Fibroblast of mammary gland (primary cell): Measurements from ENCODE around the gene ERAL1.
"Not testable (repeated sequence)": the region's sequence is repeated elsewhere in the genome, so short reads cannot be mapped to it uniquely, and the experiment has no call there.

Experiments
- DNase-seq: peaks from one replicate; pipeline ENCODE4 v3.0.0-alpha.2; 2010; ENCODE audit warnings: low read depth
- H3K4me3 ChIP-seq: 2 replicates; pipeline ENCODE4 v1.5.1; 2011; ENCODE audit warnings: low read depth, mild to moderate bottlenecking, low read length, moderate library complexity; ENCODE audit not compliant: control insufficient read depth
- TF ChIP-seq, protein P1 (sequence below): conservative IDR thresholded peaks from 2 replicates; pipeline ENCODE4 v1.5.1; 2011; ENCODE audit warnings: low read depth, low read length, inconsistent platforms; ENCODE audit not compliant: control insufficient read depth, insufficient read depth

ERAL1 gene

DNA sequence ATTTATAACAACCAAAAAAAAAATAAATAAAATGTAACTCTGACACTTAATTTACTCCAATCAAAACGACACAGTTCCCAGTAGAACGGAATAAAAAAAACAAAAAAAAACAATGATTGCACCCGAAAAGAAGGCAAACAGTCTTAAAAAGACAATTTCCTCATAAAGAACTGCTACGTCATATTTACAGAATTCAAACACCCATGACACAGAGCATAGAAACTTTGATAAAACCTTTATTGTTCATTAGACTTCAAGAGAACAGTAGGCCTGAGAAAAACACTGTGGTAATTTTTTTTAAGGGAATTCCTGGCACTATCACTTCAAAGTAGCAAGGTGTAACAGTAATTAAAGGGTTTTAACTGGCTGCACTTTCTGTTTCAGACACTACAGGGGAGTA is 38.3 kb upstream of the ERAL1 start:
- TF ChIP-seq, protein P1, sequence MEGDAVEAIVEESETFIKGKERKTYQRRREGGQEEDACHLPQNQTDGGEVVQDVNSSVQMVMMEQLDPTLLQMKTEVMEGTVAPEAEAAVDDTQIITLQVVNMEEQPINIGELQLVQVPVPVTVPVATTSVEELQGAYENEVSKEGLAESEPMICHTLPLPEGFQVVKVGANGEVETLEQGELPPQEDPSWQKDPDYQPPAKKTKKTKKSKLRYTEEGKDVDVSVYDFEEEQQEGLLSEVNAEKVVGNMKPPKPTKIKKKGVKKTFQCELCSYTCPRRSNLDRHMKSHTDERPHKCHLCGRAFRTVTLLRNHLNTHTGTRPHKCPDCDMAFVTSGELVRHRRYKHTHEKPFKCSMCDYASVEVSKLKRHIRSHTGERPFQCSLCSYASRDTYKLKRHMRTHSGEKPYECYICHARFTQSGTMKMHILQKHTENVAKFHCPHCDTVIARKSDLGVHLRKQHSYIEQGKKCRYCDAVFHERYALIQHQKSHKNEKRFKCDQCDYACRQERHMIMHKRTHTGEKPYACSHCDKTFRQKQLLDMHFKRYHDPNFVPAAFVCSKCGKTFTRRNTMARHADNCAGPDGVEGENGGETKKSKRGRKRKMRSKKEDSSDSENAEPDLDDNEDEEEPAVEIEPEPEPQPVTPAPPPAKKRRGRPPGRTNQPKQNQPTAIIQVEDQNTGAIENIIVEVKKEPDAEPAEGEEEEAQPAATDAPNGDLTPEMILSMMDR: no peak
- DNase-seq: no peak
- H3K4me3 ChIP-seq: no peak overlapping the region

DNA sequence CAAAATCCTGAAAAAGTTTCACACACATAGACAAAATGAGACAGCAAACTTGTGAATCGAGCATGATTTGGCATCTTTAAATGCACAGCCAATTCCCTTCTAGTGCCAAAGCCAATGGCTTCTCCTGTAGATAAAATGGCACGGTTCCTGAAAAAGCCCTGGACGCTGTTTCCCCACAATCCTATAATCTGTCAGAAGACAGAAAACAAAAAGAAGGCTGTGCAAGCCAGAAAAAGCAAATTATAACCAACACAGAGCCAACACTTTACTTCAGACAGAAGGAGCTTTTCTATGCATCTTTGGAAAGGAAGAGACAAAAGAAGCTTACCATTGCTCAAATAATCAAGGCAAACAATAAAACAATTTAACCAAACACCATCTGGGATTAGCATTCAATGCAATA is 36.0 kb upstream of the ERAL1 start:
- no peak for DNase-seq
- no peak overlapping the region for H3K4me3 ChIP-seq
- TF ChIP-seq, protein P1: no peak

GRCh38 chr17:28819582-28819981 is 35.2 kb upstream of the ERAL1 start:
- no peak for DNase-seq
- TF ChIP-seq, protein P1: no peak
- no peak overlapping the region for H3K4me3 ChIP-seq

DNA sequence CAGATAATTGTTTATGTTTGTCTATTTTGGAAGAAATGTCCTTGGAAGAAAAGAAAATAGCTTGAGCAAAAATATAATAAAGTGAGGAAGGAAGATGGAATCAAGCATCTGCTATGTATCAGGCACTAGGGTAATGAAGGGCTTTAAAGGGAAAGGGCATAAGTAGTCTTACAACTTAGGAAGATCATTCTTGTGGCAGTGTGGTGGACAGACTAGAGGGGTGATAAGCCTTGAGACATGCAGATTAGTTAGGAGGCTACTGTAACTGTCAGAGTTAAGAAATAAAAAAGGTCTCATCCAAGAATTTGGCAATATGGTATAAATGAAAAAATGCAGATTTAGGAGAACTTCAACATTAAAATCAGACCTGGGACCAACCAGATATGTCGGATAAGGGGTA is 27.1 kb upstream of the ERAL1 start:
- TF ChIP-seq, protein P1: no peak
- no peak for DNase-seq
- H3K4me3 ChIP-seq: no peak overlapping the region

DNA sequence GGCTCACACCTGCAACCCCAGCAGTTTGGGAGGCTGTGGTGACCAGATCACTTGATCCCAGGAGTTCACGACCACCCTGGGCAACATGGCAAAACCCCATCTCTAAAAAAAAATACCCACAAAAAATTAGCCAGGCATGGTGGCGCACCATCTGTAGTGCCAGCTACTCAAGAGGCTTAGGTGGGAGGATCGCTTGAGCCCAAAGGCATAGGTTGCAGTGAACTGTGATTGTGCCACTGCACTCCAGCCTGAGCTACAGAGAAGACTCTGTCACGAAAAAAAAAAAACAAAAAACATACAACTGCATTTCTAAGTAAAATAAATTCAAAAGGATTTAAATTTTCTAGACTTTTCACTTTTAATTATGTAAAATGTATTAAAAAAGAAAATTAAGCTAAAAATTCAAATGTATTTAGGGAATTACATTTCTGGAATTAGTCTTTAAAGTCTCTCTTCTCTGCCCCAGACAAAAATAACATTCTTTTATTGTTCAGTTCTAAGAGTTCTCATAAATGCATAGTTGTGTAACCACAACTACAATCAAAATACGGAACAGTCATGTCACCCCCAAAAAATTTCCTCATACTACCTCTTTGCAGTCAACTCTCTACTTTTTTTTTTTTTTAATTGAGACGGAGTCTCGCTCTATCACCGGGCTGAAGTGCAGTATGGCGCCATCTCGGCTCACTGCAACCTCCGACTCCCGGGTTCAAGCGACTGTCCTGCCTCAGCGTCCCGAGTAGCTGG is 26.3 kb upstream of the ERAL1 start:
- TF ChIP-seq, protein P1: no peak
- DNase-seq: no peak
- H3K4me3 ChIP-seq: no peak overlapping the region

GRCh38 chr17:28834420-28834819 is 20.4 kb upstream of the ERAL1 start:
- TF ChIP-seq, protein P1: no peak
- no peak overlapping the region for H3K4me3 ChIP-seq
- DNase-seq: no peak

DNA sequence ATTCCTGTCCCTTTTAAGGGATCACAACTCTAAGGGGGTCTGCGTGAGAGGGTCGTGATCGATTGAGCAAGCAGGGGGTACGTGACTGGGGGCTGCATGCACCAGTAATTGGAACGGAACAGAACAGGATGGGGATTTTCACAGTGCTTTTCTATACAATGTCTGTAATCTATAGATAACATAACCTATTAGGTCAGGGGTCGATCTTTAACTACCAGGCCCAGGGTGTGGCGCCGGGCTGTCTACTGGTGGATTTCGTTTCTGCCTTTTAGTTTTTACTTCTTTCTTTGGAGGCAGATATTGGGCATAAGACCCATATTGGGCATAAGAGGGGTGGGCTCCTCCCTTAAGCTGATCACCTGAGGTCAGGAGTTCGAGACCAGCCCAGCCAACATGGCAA is 18.3 kb upstream of the ERAL1 start:
- H3K4me3 ChIP-seq, DNase-seq: not testable (repeated sequence)
